GM18505 (cell line): Measurements from ENCODE around the gene MRPL2.
"Not testable (repeated sequence)": the region's sequence is repeated elsewhere in the genome, so short reads cannot be mapped to it uniquely, and the experiment has no call there.

ENCODE experiments used
- ATAC-seq: cut with Tn5 transposase; IDR thresholded peaks from one replicate; pipeline ENCODE4 v1.9.1; 2021; ENCODE audit not compliant: unreplicated experiment
- POLR2A ChIP-seq: IDR thresholded peaks from 4 replicates; pipeline ENCODE4 v1.6.1; 2011; ENCODE audit warnings: borderline replicate concordance; ENCODE audit not compliant: insufficient read depth, insufficient read length; ENCODE audit errors: extremely low read depth

MRPL2 gene

GRCh38 chr6:43091436-43091991 lies 32.3 kb upstream of the MRPL2 start:
- no peak for ATAC-seq
- TF ChIP-seq POLR2A: no peak

GRCh38 chr6:43091020-43091419 lies 31.8 kb upstream of the MRPL2 start:
- no peak for TF ChIP-seq POLR2A

GRCh38 chr6:43090559-43090956 lies 31.3 kb upstream of the MRPL2 start:
- no peak for TF ChIP-seq POLR2A
- ATAC-seq: no peak

More at GRCh38 chr6:43091020-43091419, 31.8 kb upstream of the MRPL2 start:
- no peak for ATAC-seq

GRCh38 chr6:43089874-43090558 lies 30.8 kb upstream of the MRPL2 start:
- no peak for ATAC-seq
- TF ChIP-seq POLR2A: no peak

GRCh38 chr6:43089467-43089866 lies 30.2 kb upstream of the MRPL2 start:
- no peak for ATAC-seq
- no peak for TF ChIP-seq POLR2A

GRCh38 chr6:43088654-43089056 lies 29.4 kb upstream of the MRPL2 start:
- no peak for TF ChIP-seq POLR2A
- no peak for ATAC-seq

GRCh38 chr6:43086022-43086658 lies 26.9 kb upstream of the MRPL2 start:
- TF ChIP-seq POLR2A: no peak
- ATAC-seq: no peak

- no peak for ATAC-seq
- TF ChIP-seq POLR2A: no peak
Observed at GRCh38 chr6:43082806-43083655, 23.8 kb upstream of the MRPL2 start.

GRCh38 chr6:43081922-43082321 lies 22.7 kb upstream of the MRPL2 start:
- not testable (repeated sequence) for ATAC-seq

GRCh38 chr6:43081043-43081442 lies 21.8 kb upstream of the MRPL2 start:
- TF ChIP-seq POLR2A: no peak
- ATAC-seq: no peak

- no peak for ATAC-seq
- no peak for TF ChIP-seq POLR2A
Observed at GRCh38 chr6:43078691-43079090, 19.5 kb upstream of the MRPL2 start.

GRCh38 chr6:43077981-43078511 lies 18.8 kb upstream of the MRPL2 start:
- ATAC-seq: no peak
- no peak for TF ChIP-seq POLR2A

GRCh38 chr6:43077333-43077809 lies 18.1 kb upstream of the MRPL2 start:
- no peak for ATAC-seq
- TF ChIP-seq POLR2A: no peak
